H1 (cell line): ENCODE measurements around the gene TUBE1. TPM values are rescaled to one million over a fixed set of nuclear protein-coding genes. Genes with fewer than 3 reads are reported as not detected.

Experiments used
- ASH2L ChIP-seq: fragments of 200-600, 300-600 bp; sonication (generic); IDR thresholded peaks from one replicate; pipeline ENCODE4 v1.7.1; 2017; ENCODE audit warnings: low read length
- ATF2 ChIP-seq: IDR thresholded peaks from 2 replicates; pipeline ENCODE4 v1.6.1; 2012; ENCODE audit warnings: low read length, inconsistent platforms
- ATF3 ChIP-seq: IDR thresholded peaks from 2 replicates; pipeline ENCODE4 v1.6.1; 2011; ENCODE audit warnings: low read depth, mild to moderate bottlenecking, low read length; ENCODE audit not compliant: insufficient read depth
- CBX8 ChIP-seq: fragments of 300-800, 300-1000 bp; sonication (generic); IDR thresholded peaks from 2 replicates; pipeline ENCODE4 v1.7.1; 2016; ENCODE audit warnings: low read depth, low read length, borderline replicate concordance
- CREB1 ChIP-seq: IDR thresholded peaks from 2 replicates; pipeline ENCODE4 v1.6.1; 2012; ENCODE audit warnings: inconsistent platforms
- SRF ChIP-seq: IDR thresholded peaks from 2 replicates; pipeline ENCODE4 v1.6.1; 2011; ENCODE audit warnings: mild to moderate bottlenecking, low read depth, low read length, moderate library complexity
- polyA plus RNA-seq, 7 experiments: library from polyadenylated mRNA; depleted of rRNA in 3 of 7; stranded (reverse) in 5 of 7; unstranded in 2 of 7; fragments of >200 nt in 5 of 7; fragments of 200-250 nt in 2 of 7; gene quantifications; 1 replicate in 5 of 7; 2 replicates in 1 of 7; 4 replicates in 1 of 7; pipeline versions ENCODE4 v1.2.1 to v1.2.3, GENCODE V29; 2011 to 2013; ENCODE audit warnings: missing spikeins in 2 of 7, mixed read lengths in 2 of 7
- total RNA-seq: library from RNA; stranded (reverse); fragmentation: NEBNext Ultra II Directional; extraction: Animal tissue kit (Norgen Biotek cat#: 25700); gene quantifications from 2 replicates; pipeline ENCODE4 v1.2.1, GENCODE V29; 2021

The TUBE1 gene
- total and polyA plus RNA-seq, 2 of the 8 experiments (the other 6 are each of a cell fraction or from before 2014, with no cell fraction given) = 8.0 to 15.9 TPM

GRCh38 chr6:112032728-112033127 lies 54.6 kb downstream of the TUBE1 start (continued):
- no peak for TF ChIP-seq CBX8
- TF ChIP-seq CREB1 = no peak
- no peak for TF ChIP-seq ATF3
- TF ChIP-seq ASH2L = no peak
- TF ChIP-seq SRF = no peak
- TF ChIP-seq ATF2 = no peak
